ENCODE measurements around the gene TULP4.

DNA sequence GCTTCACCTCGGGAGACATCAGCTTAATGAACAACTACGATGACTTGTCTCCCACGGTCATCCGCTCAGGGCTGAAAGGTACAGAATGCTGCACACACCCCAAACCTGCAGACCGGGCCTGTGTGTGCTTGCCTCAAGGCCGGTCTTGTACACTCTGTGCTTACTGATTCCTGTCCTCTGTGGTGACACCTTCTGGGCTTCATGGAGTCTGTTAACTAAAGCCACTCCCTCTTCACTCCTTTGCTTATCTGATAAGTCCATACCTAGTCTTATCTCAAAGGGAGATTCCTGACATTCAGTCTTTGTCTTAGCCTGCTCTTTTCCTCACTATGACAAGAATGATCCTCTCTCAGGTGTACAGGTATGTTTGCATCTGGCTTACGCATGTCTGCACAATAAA is 139.9 kb downstream of the TULP4 start:
- no peak for TF ChIP-seq POLR2AphosphoS5 (IDR thresholded peaks at IDR 0.05)
- no peak for TF ChIP-seq CTCF (IDR thresholded peaks at IDR 0.05)

Measured in sigmoid colon (tissue), 4 donors.